Uterus (tissue), 2 donors: ENCODE measurements around the gene TRIM77.
"Not testable (repeated sequence)": the region's sequence is repeated elsewhere in the genome, so short reads cannot be mapped to it uniquely, and the experiment has no call there.

Experiments
- CTCF ChIP-seq, 4 experiments: fragments of 200-600 bp in 2 of 4; fragments of 450-650 bp in 2 of 4; sonication (generic) in 2 of 4; IDR thresholded peaks; one replicate each; pipeline ENCODE4 v1.5.1; 2016 to 2019; ENCODE audit warnings: antibody characterized with exemption in 4 of 4, mild to moderate bottlenecking in 2 of 4, moderate library complexity in 1 of 4
- POLR2A ChIP-seq, 2 donors: fragments of 450-650 bp; IDR thresholded peaks; one replicate each; pipeline ENCODE4 v1.6.1; 2016; ENCODE audit warnings: antibody characterized with exemption in 2 of 2, mild to moderate bottlenecking in 1 of 2, moderate library complexity in 1 of 2

- TF ChIP-seq CTCF, POLR2A (IDR thresholded peaks at IDR 0.05): not testable (repeated sequence)
These were observed 37.6 kb upstream of the TRIM77 start for GRCh38 chr11:89672547-89672946.
